ENCODE results near the gene ATP13A4. TPM values are rescaled to one million over a fixed set of nuclear protein-coding genes. Genes with fewer than 3 reads are reported as not detected.

Gene ATP13A4
- polyA plus RNA-seq, 1 donor (not counting 4 experiments of a cell fraction or from before 2014, with no cell fraction given): 0.16 TPM

- Histone ChIP-seq H3K27ac (ENCODE audit: control insufficient read depth, insufficient read depth, low read length) (no peak overlapping the region), H3K36me3 (ENCODE audit: control insufficient read depth in 2 of 2, extremely low read depth in 1 of 2, insufficient read depth in 2 of 2, low read length in 2 of 2) (no peaks in the 10 kb centered on the region), H3K9me3 (ENCODE audit: control insufficient read depth, low read depth, low read length) (no peaks in the 10 kb centered on the region), H3K79me2 (ENCODE audit: control insufficient read depth, insufficient read depth, low read length) (no peaks in the 10 kb centered on the region), H3K4me2 (ENCODE audit: control insufficient read depth, extremely low read depth, insufficient read depth, low read depth, low read length) (no peak overlapping the region), H4K20me1 (ENCODE audit: control insufficient read depth, extremely low read depth, insufficient read depth, low read length) (no peaks in the 10 kb centered on the region), H3K27me3 (ENCODE audit: control insufficient read depth, extremely low read depth, insufficient read depth, low read length) (no peaks in the 10 kb centered on the region), H2AFZ (ENCODE audit: control insufficient read depth, low read length) (no peak overlapping the region), H3K4me3 (ENCODE audit: control insufficient read depth in 2 of 3, extremely low read depth in 1 of 3, insufficient read depth in 2 of 3, low read depth in 1 of 3, low read length in 3 of 3) (no peak overlapping the region), H3K4me1 (ENCODE audit: control insufficient read depth, extremely low read depth, insufficient read depth, low read length) (no peaks in the 10 kb centered on the region), H3K9me1 (ENCODE audit: control insufficient read depth, extremely low read depth, insufficient read depth, low read length) (no peaks in the 10 kb centered on the region), H3K9ac (ENCODE audit: control insufficient read depth, extremely low read depth, insufficient read depth, low read length) (no peak overlapping the region)
- TF ChIP-seq CTCF (optimal IDR thresholded peaks at IDR 0.05 in 1 of 3, IDR thresholded peaks at IDR 0.05 in 1 of 3, conservative IDR thresholded peaks at IDR 0.05 in 1 of 3; ENCODE audit: extremely low read depth in 1 of 3, insufficient read depth in 2 of 3, low read length in 3 of 3) (no peak), EZH2 (IDR thresholded peaks at IDR 0.05; ENCODE audit: low read length) (no peak)
- no peak for DNase-seq (ENCODE audit: low read depth, low spot score)
- FAIRE-seq: no peak
- dilution Hi-C loops (cut with MboI; ENCODE audit: extremely low pct_ligation_motif_present, low sequenced_read_pairs): no loop called here
Observed at GRCh38 chr3:193545304-193545703, 9.4 kb downstream of the ATP13A4 start.

GRCh38 chr3:193544289-193544688 lies 10.4 kb downstream of the ATP13A4 start:
- Histone ChIP-seq H2AFZ (ENCODE audit: control insufficient read depth, low read length) (no peak overlapping the region), H3K27me3 (ENCODE audit: control insufficient read depth, extremely low read depth, insufficient read depth, low read length) (no peaks in the 10 kb centered on the region), H3K9me1 (ENCODE audit: control insufficient read depth, extremely low read depth, insufficient read depth, low read length) (no peaks in the 10 kb centered on the region), H3K9ac (ENCODE audit: control insufficient read depth, extremely low read depth, insufficient read depth, low read length) (no peak overlapping the region), H3K4me3 (ENCODE audit: control insufficient read depth in 2 of 3, extremely low read depth in 1 of 3, insufficient read depth in 2 of 3, low read depth in 1 of 3, low read length in 3 of 3) (no peak overlapping the region), H3K79me2 (ENCODE audit: control insufficient read depth, insufficient read depth, low read length) (no peaks in the 10 kb centered on the region), H3K9me3 (ENCODE audit: control insufficient read depth, low read depth, low read length) (no peaks in the 10 kb centered on the region), H3K27ac (ENCODE audit: control insufficient read depth, insufficient read depth, low read length) (no peak overlapping the region), H4K20me1 (ENCODE audit: control insufficient read depth, extremely low read depth, insufficient read depth, low read length) (no peaks in the 10 kb centered on the region), H3K36me3 (ENCODE audit: control insufficient read depth in 2 of 2, extremely low read depth in 1 of 2, insufficient read depth in 2 of 2, low read length in 2 of 2) (no peaks in the 10 kb centered on the region), H3K4me2 (ENCODE audit: control insufficient read depth, extremely low read depth, insufficient read depth, low read depth, low read length) (no peak overlapping the region), H3K4me1 (ENCODE audit: control insufficient read depth, extremely low read depth, insufficient read depth, low read length) (no peaks in the 10 kb centered on the region)
- FAIRE-seq: no peak
- DNase-seq (ENCODE audit: low read depth, low spot score): no peak
- dilution Hi-C loops (cut with MboI; ENCODE audit: extremely low pct_ligation_motif_present, low sequenced_read_pairs): no loop called here
- TF ChIP-seq CTCF (optimal IDR thresholded peaks at IDR 0.05 in 1 of 3, IDR thresholded peaks at IDR 0.05 in 1 of 3, conservative IDR thresholded peaks at IDR 0.05 in 1 of 3; ENCODE audit: extremely low read depth in 1 of 3, insufficient read depth in 2 of 3, low read length in 3 of 3): no peak
- TF ChIP-seq EZH2 (IDR thresholded peaks at IDR 0.05; ENCODE audit: low read length): no peak

All from keratinocyte (primary cell).